Measurements from ENCODE around the gene CHRNB1. TPM values are rescaled to one million over a fixed set of nuclear protein-coding genes. Genes with fewer than 3 reads are reported as not detected.

Gene CHRNB1
- total RNA-seq, 1 experiment from 2014 or later: 12.7 TPM

- Histone ChIP-seq H3K23ac (ENCODE audit: insufficient read length, low read depth, low read length) (no peak overlapping the region), H3T11ph (ENCODE audit: low read length) (no peak overlapping the region), H4K5ac (ENCODE audit: insufficient read length, low read depth, low read length) (no peak overlapping the region), H3K27me3 (ENCODE audit: insufficient read depth, low read length) (peaks cover 7% of the 10 kb centered on the region), H2AFZ (ENCODE audit: low read length) (no peak overlapping the region), H3K23me2 (ENCODE audit: insufficient read length, low read depth, low read length, poor library complexity, severe bottlenecking) (peaks cover 33% of the 10 kb centered on the region), H2BK20ac (ENCODE audit: low read depth, low read length, poor library complexity, severe bottlenecking) (no peak overlapping the region), H3K56ac (ENCODE audit: insufficient read length, low read depth, low read length) (no peak overlapping the region), H3K14ac (ENCODE audit: insufficient read depth, low read length) (peak overlapping the region; percentile 1; the same call in 1 of the 2 replicates), H2BK5ac (ENCODE audit: insufficient read length, low read length) (no peak overlapping the region), H3K79me2 (ENCODE audit: insufficient read depth, low read length) (no peaks in the 10 kb centered on the region), H4K8ac (replicated peaks; ENCODE audit: insufficient read length, low read depth, low read length) (no peak overlapping the region), H4K91ac (ENCODE audit: insufficient read length, low read depth, low read length) (no peak overlapping the region), H3K4ac (ENCODE audit: low read depth, low read length) (no peak overlapping the region), H3K4me1 (ENCODE audit: insufficient read depth, low read length) (no peaks in the 10 kb centered on the region; the same call in 1 of the 2 replicates), H3K4me2 (ENCODE audit: insufficient read depth, insufficient read length, low read length) (peak overlapping the region; percentile 60), H2BK120ac (ENCODE audit: low read depth, low read length, poor library complexity, severe bottlenecking) (no peak overlapping the region), H4K20me1 (ENCODE audit: control insufficient read depth, insufficient read depth, insufficient read length) (no peaks in the 10 kb centered on the region), H3K9ac (ENCODE audit: extremely low read depth, insufficient read length, low read length) (no peak overlapping the region), H3K9me3 (ENCODE audit: control insufficient read depth, low read depth, low read length) (no peaks in the 10 kb centered on the region), H2AK5ac (ENCODE audit: insufficient read length, low read length) (no peak overlapping the region), H2BK15ac (ENCODE audit: low read depth, low read length) (no peak overlapping the region; the same call in 1 of the 2 replicates), H3K27ac (ENCODE audit: insufficient read length, low read depth, low read length) (no peak overlapping the region), H2BK12ac (ENCODE audit: insufficient read length, low read depth, low read length) (no peak overlapping the region), H3K18ac (ENCODE audit: insufficient read length, low read depth, low read length) (no peak overlapping the region), H3K79me1 (ENCODE audit: insufficient read depth, low read depth, low read length, poor library complexity, severe bottlenecking) (no peaks in the 10 kb centered on the region)
- TF ChIP-seq CTCF (conservative IDR thresholded peaks at IDR 0.05): no peak
- WGBS (ENCODE audit: extremely low coverage, insufficient read length, low lambda C conversion rate): no CpG with 5 or more reads among the region's 48 CpGs
- H3K4me3 Mint-ChIP-seq: peak overlapping the region; percentile 91 to 93
- peak overlapping the region; percentile 75 to 96 (median 94) for H3K27ac Mint-ChIP-seq
- H3K36me3 Mint-ChIP-seq (ENCODE audit: insufficient read depth in 1 of 3, low read depth in 3 of 3): peaks cover 0 to 8% (median 1%) of the 10 kb centered on the region in 3 experiments; a peak in 2 of 7 replicates
- peak; percentile 90 for DNase-seq
- H3K9me3 Mint-ChIP-seq: no peaks in the 10 kb centered on the region
- H3K4me1 Mint-ChIP-seq: peaks cover 32 to 37% of the 10 kb centered on the region in 2 experiments
- H3K27me3 Mint-ChIP-seq (ENCODE audit: low read depth): peaks cover 29% of the 10 kb centered on the region
Measured at GRCh38 chr17:7437950-7438614, 6.8 kb upstream of the CHRNB1 start.
